HCT116 (cell line): Measurements from ENCODE around the gene GPR17. TPM values are rescaled to one million over a fixed set of nuclear protein-coding genes. Genes with fewer than 3 reads are reported as not detected.

Source experiments
- ATAC-seq: fragments of 200-7000 bp; cut with Tn5 transposase; 2 replicates; pipeline ENCODE4 v1.9.1; 2020; ENCODE audit warnings: mild to moderate bottlenecking, moderate library complexity
- BruUV-seq: library from RNA; stranded (reverse); fragments of 400-500 nt; replicated peaks from 2 replicates; lab custom pipeline; 2021; lab: Mats Ljungman, UMichigan
- CTCF ChIA-PET: fragments of 300-600 bp; sonication (Branson Sonifier 250); formaldehyde crosslinking; loops from one replicate; lab custom pipeline; 2021; ENCODE audit warnings: antibody characterized with exemption; lab: Charles Lee
- POLR2A ChIA-PET: fragments of 300-600, 350-600 bp; sonication (Branson Sonifier 250); formaldehyde crosslinking; loops from one replicate; lab custom pipeline; 2021; ENCODE audit warnings: antibody characterized with exemption; lab: Charles Lee
- RAD21 ChIA-PET, 2 experiments: fragments of 300-600 bp; sonication (Branson Sonifier 250); formaldehyde crosslinking; loops; one replicate each; lab custom pipeline; 2023; ENCODE audit warnings: low total read pairs in 2 of 2; ENCODE audit not compliant: uncharacterized antibody in 2 of 2, unreplicated experiment in 2 of 2, low non-redundant PET in 1 of 2; lab: Charles Lee
- DNase-seq: peaks from one replicate; pipeline ENCODE4 v3.0.0-alpha.2; 2010; ENCODE audit warnings: low read depth, low spot score
- H2AFZ ChIP-seq: fragments of 200-600 bp; shearing (Covaris generic), sonication (generic); 2 replicates; pipeline ENCODE4 v1.6.1; 2017; ENCODE audit warnings: low read depth, mixed run types, mixed read lengths, antibody characterized with exemption, low read length; ENCODE audit not compliant: poor library complexity, severe bottlenecking
- H3K27ac ChIP-seq: 2 replicates; pipeline ENCODE4 v1.5.1; 2012; ENCODE audit warnings: low read depth, low read length
- H3K27me3 ChIP-seq: fragments of 200-600 bp; sonication (generic); 2 replicates; pipeline ENCODE4 v1.6.1; 2016; ENCODE audit warnings: mixed run types, low read length, mixed read lengths; ENCODE audit not compliant: insufficient read depth
- H3K36me3 ChIP-seq, 2 experiments: fragments of 200-500 bp in 1 of 2; fragments of 200-600 bp in 1 of 2; sonication (Bioruptor generic) in 1 of 2; sonication (generic) in 1 of 2; 2 replicates each; pipeline versions ENCODE4 v1.5.1 to v1.6.1; 2014 to 2016; ENCODE audit warnings: low read length in 2 of 2, inconsistent platforms in 1 of 2, mixed read lengths in 1 of 2, mixed run types in 1 of 2; ENCODE audit not compliant: insufficient read depth in 2 of 2, control insufficient read depth in 1 of 2
- H3K4me1 ChIP-seq, 2 experiments: fragments of 200-600 bp in 1 of 2; sonication (generic) in 1 of 2; 2 replicates each; pipeline versions ENCODE4 v1.5.1 to v1.6.1; 2012 to 2017; ENCODE audit warnings: low read length in 2 of 2, inconsistent platforms in 1 of 2, mild to moderate bottlenecking in 1 of 2, mixed read lengths in 1 of 2, mixed run types in 1 of 2, moderate library complexity in 1 of 2; ENCODE audit not compliant: insufficient read depth in 2 of 2, control insufficient read depth in 1 of 2
- H3K4me2 ChIP-seq: fragments of 200-600 bp; sonication (generic); 2 replicates; pipeline ENCODE4 v1.6.1; 2017; ENCODE audit warnings: mixed run types, low read length, mixed read lengths
- H3K4me3 ChIP-seq, 2 experiments: fragments of 200-600 bp in 1 of 2; sonication (generic) in 1 of 2; replicated peaks in 1 of 2; 2 replicates each; pipeline ENCODE4 v1.5.1; 2011 to 2016; ENCODE audit warnings: low read length in 2 of 2, control low read depth in 1 of 2, low read depth in 1 of 2, mild to moderate bottlenecking in 1 of 2, mixed read lengths in 1 of 2, mixed run types in 1 of 2
- H3K79me2 ChIP-seq: fragments of 200-600 bp; sonication (generic); 2 replicates; pipeline ENCODE4 v1.6.1; 2017; ENCODE audit warnings: mild to moderate bottlenecking, mixed run types, low read length, moderate library complexity, mixed read lengths; ENCODE audit not compliant: insufficient read depth
- H3K9ac ChIP-seq: fragments of 200-600 bp; sonication (generic); 2 replicates; pipeline ENCODE4 v1.6.1; 2016; ENCODE audit warnings: low read length, mixed read lengths
- H3K9me2 ChIP-seq: fragments of 200-600 bp; sonication (generic), shearing (Covaris generic); 2 replicates; pipeline ENCODE4 v1.6.1; 2017; ENCODE audit warnings: mixed run types, mild to moderate bottlenecking, moderate library complexity; ENCODE audit not compliant: insufficient read depth
- H3K9me3 ChIP-seq, 2 experiments: fragments of 200-500 bp in 1 of 2; fragments of 200-600 bp in 1 of 2; sonication (Bioruptor generic) in 1 of 2; sonication (generic) in 1 of 2; 2 replicates each; pipeline ENCODE4 v1.6.1; 2014 to 2017; ENCODE audit warnings: low read length in 2 of 2, mixed read lengths in 2 of 2, inconsistent platforms in 1 of 2, low read depth in 1 of 2, mild to moderate bottlenecking in 1 of 2, mixed run types in 1 of 2, moderate library complexity in 1 of 2; ENCODE audit not compliant: control insufficient read depth in 1 of 2, insufficient read depth in 1 of 2
- H4K20me1 ChIP-seq: fragments of 200-600 bp; sonication (generic), shearing (Covaris generic); 2 replicates; pipeline ENCODE4 v1.6.1; 2017; ENCODE audit warnings: mixed run types, mild to moderate bottlenecking, moderate library complexity; ENCODE audit not compliant: insufficient read depth
- ATF3 ChIP-seq: IDR thresholded peaks from 2 replicates; pipeline ENCODE4 v1.6.1; 2012
- CEBPB ChIP-seq: IDR thresholded peaks from 2 replicates; pipeline ENCODE4 v1.6.1; 2012; ENCODE audit warnings: low read depth
- EGR1 ChIP-seq: IDR thresholded peaks from 2 replicates; pipeline ENCODE4 v1.6.1; 2012; ENCODE audit warnings: low read depth
- ELF1 ChIP-seq: IDR thresholded peaks from 2 replicates; pipeline ENCODE4 v1.6.1; 2012; ENCODE audit warnings: low read depth, borderline replicate concordance
- EZH2 ChIP-seq: fragments of 200-600 bp; sonication (generic); IDR thresholded peaks from 2 replicates; pipeline ENCODE4 v1.6.1; 2017; ENCODE audit warnings: antibody characterized with exemption, mixed run types
- EZH2phosphoT487 ChIP-seq: fragments of 200-600 bp; IDR thresholded peaks from 2 replicates; pipeline ENCODE4 v1.6.1; 2018; ENCODE audit warnings: antibody characterized with exemption, borderline replicate concordance
- FOSL1 ChIP-seq: IDR thresholded peaks from 2 replicates; pipeline ENCODE4 v1.6.1; 2012; ENCODE audit warnings: low read depth
- MAX ChIP-seq: IDR thresholded peaks from 2 replicates; pipeline ENCODE4 v1.6.1; 2012
- POLR2A ChIP-seq: IDR thresholded peaks from 2 replicates; pipeline ENCODE4 v1.7.0; 2011; ENCODE audit warnings: borderline replicate concordance; ENCODE audit not compliant: insufficient read depth, insufficient read length; ENCODE audit errors: extremely low read depth
- POLR2AphosphoS5 ChIP-seq: IDR thresholded peaks from 2 replicates; pipeline ENCODE4 v1.6.1; 2011; ENCODE audit warnings: mild to moderate bottlenecking, low read depth, low read length, moderate library complexity
- REST ChIP-seq: IDR thresholded peaks from 2 replicates; pipeline ENCODE4 v1.6.1; 2012; ENCODE audit warnings: low read depth
- SIN3A ChIP-seq: IDR thresholded peaks from 2 replicates; pipeline ENCODE4 v1.6.1; 2012; ENCODE audit warnings: low read depth
- SP1 ChIP-seq: IDR thresholded peaks from 2 replicates; pipeline ENCODE4 v1.6.1; 2012; ENCODE audit warnings: low read depth
- TCF7L2 ChIP-seq: IDR thresholded peaks from 2 replicates; pipeline ENCODE4 v1.7.0; 2011; ENCODE audit warnings: borderline replicate concordance, inconsistent platforms; ENCODE audit not compliant: insufficient read depth, insufficient read length; ENCODE audit errors: extremely low read depth
- YY1 ChIP-seq: IDR thresholded peaks from 2 replicates; pipeline ENCODE4 v1.6.1; 2011; ENCODE audit warnings: low read length, low read depth, moderate library complexity, mild to moderate bottlenecking; ENCODE audit not compliant: insufficient replicate concordance; ENCODE audit errors: extremely low read depth
- ZBTB33 ChIP-seq: IDR thresholded peaks from 2 replicates; pipeline ENCODE4 v1.6.1; 2011; ENCODE audit warnings: mild to moderate bottlenecking, low read length, moderate library complexity; ENCODE audit not compliant: insufficient replicate concordance; ENCODE audit errors: extremely low read depth
- ZFX ChIP-seq: fragments of 450-650 bp; IDR thresholded peaks from 2 replicates; pipeline ENCODE4 v1.6.1; 2017
- ZNF274 ChIP-seq: fragments of 200-500 bp; sonication (Bioruptor generic); IDR thresholded peaks from 2 replicates; pipeline ENCODE4 v1.6.1; 2014; ENCODE audit warnings: mild to moderate bottlenecking, low read depth, low read length, inconsistent platforms
- intact Hi-C: fragments of 100-400 bp; cut with micrococcal nuclease; formaldehyde crosslinking; loops from 2 replicates; pipeline ENCODE4 v1.10.0; 2022
- total RNA-seq: library from RNA; stranded (reverse); gene quantifications from one replicate; pipeline ENCODE4 v1.2.1, GENCODE V29; 2021; ENCODE audit not compliant: unreplicated experiment

GPR17 gene
- total RNA-seq, 1 experiment from 2014 or later, result not detected

- TF ChIP-seq EZH2 (no peak), FOSL1 (no peak), ELF1 (no peak), POLR2A (no peak), MAX (no peak)
Observed at GRCh38 chr2:127647242-127648190, 1.6 kb downstream of the GPR17 start (continued).

GRCh38 chr2:127648321-127648720 is 2.4 kb downstream of the GPR17 start:
- no peak overlapping the region for H2AFZ ChIP-seq
- H3K4me3 ChIP-seq, result no peak overlapping the region
- no peaks in the 10 kb centered on the region for H3K9me2 ChIP-seq
- no peaks in the 10 kb centered on the region for H3K27me3 ChIP-seq
- H3K27ac ChIP-seq, result no peak overlapping the region
- POLR2A ChIA-PET, result interaction anchor here (1.6 kb wide), 1 partner anchor 57 kb away, joined by 3 read pairs; no protein-coding TSS in a partner anchor
- DNase-seq (no peak), ATAC-seq (no peak)
- no peaks in the 10 kb centered on the region for H3K9me3 ChIP-seq
- intact Hi-C loops, result loop anchor here (10.0 kb wide), 1 partner anchor 324 kb away; no protein-coding TSS in a partner anchor
- H4K20me1 ChIP-seq, result no peaks in the 10 kb centered on the region
- no peaks in the 10 kb centered on the region for H3K79me2 ChIP-seq
- RAD21 ChIA-PET, result interaction anchor here in 1 of 2 experiments (0.6 to 1.4 kb wide), 2 partner anchors 11 to 57 kb away, joined by 3 to 4 read pairs; no protein-coding TSS in a partner anchor
- H3K36me3 ChIP-seq, result no peaks in the 10 kb centered on the region
- CTCF ChIA-PET, result interaction anchor here (3.6 to 5.8 kb wide), 2 partner anchors 57 to 451 kb away, joined by 17 to 97 read pairs; no protein-coding TSS in a partner anchor
- H3K4me2 ChIP-seq, result no peak overlapping the region
- no TSS peak for BruUV-seq
- H3K9ac ChIP-seq, result no peak overlapping the region
- H3K4me1 ChIP-seq, result peaks cover 9 to 31% of the 10 kb centered on the region in 2 experiments
- TF ChIP-seq YY1 (no peak), TCF7L2 (no peak), EZH2 (no peak), EGR1 (no peak), SIN3A (no peak), CEBPB (no peak), POLR2A (no peak), ZBTB33 (no peak), ZNF274 (no peak), ZFX (no peak), SP1 (no peak), ATF3 (no peak), ELF1 (no peak), POLR2AphosphoS5 (no peak), EZH2phosphoT487 (no peak), REST (no peak)
